ENCODE measurements around the gene SHANK3. TPM values are rescaled to one million over a fixed set of nuclear protein-coding genes. Genes with fewer than 3 reads are reported as not detected.
A peak's percentile ranks its signal among the peaks of the same experiment; 100 is the strongest.
"Not testable (repeated sequence)": the region's sequence is repeated elsewhere in the genome, so short reads cannot be mapped to it uniquely, and the experiment has no call there.

SHANK3 gene
- total RNA-seq, 6 experiments from 2014 or later, result 9.7 to 16.0 (median 14.8) TPM

DNA sequence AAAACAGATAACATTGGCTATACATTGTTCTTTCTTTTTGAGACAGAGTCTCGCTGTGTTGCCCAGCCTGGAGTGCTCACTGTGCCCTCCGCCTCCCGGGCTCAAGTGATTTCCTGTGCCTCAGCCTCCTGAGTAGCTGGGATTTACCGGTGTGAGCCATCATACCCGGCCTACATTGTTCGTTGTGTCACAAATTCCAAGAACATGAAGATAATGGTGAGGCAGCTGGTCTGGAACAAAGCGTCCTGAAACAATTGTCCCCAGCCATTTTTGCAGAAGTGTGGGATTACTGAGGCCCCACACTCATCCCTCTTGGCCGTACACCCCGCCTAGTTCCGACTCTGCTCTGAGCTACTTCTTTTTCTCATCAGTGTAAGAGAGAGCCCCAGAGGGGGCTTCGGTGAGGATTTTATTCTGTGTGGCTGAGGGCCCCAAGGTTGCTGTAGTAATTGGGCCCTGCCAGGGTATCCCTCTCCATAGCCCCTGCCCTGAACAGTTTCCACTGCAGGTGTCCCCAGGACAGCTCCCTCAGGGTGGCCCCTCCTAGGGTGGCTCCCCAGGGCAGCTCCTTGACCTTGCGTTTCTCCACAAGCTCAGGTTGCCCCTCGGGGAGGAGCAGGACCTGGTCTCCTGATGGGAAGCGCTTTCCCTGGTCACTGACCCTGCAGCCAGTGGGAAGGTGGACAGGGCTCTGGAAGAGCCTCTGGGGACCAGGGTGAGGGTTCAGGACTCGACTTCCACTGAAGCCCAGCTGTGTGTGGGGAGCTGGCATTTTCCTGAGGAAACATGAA is 31.6 kb upstream of the SHANK3 start:
- intact Hi-C loops (cut with DNase I), result no loop called here
- Histone ChIP-seq H3K36me3 (no peaks in the 10 kb centered on the region), H3K27me3 (no peaks in the 10 kb centered on the region), H3K9me3 (no peaks in the 10 kb centered on the region), H3K4me1 (peaks cover 0 to 27% (median 12%) of the 10 kb centered on the region in 4 donors), H3K4me3 (no peak overlapping the region), H3K27ac (peak overlapping the region in 2 of 3 donors; percentile 16 to 71)
- DNase-seq (no peak), ATAC-seq (peak; percentile 8 to 28 (median 18))
- TF ChIP-seq POLR2A (IDR thresholded peaks at IDR 0.05) (no peak), CTCF (IDR thresholded peaks at IDR 0.05) (no peak)
- WGBS (ENCODE audit: insufficient coverage, low coverage, low lambda C conversion rate, missing lambda C conversion rate), result 65% methylated on average over 5 of the region's 15 CpGs

GRCh38 chr22:50641696-50642607 is 30.7 kb upstream of the SHANK3 start:
- intact Hi-C loops (cut with DNase I), result no loop called here
- Histone ChIP-seq H3K36me3 (no peaks in the 10 kb centered on the region), H3K4me1 (peaks cover 0 to 27% (median 12%) of the 10 kb centered on the region in 4 donors), H3K4me3 (peak overlapping the region in 1 of 3 donors; percentile 20), H3K9me3 (no peaks in the 10 kb centered on the region), H3K27me3 (no peaks in the 10 kb centered on the region), H3K27ac (peak overlapping the region in 2 of 3 donors; percentile 16 to 71)
- DNase-seq (peak; percentile 74 to 90 (median 88)), ATAC-seq (peak; percentile 88 to 91 (median 90))
- TF ChIP-seq POLR2A (IDR thresholded peaks at IDR 0.05) (no peak), CTCF (IDR thresholded peaks at IDR 0.05) (peak; percentile 40 to 56 (median 50))
- 16% methylated on average over 9 of the region's 17 CpGs for WGBS (ENCODE audit: insufficient coverage, low coverage, low lambda C conversion rate, missing lambda C conversion rate)

DNA sequence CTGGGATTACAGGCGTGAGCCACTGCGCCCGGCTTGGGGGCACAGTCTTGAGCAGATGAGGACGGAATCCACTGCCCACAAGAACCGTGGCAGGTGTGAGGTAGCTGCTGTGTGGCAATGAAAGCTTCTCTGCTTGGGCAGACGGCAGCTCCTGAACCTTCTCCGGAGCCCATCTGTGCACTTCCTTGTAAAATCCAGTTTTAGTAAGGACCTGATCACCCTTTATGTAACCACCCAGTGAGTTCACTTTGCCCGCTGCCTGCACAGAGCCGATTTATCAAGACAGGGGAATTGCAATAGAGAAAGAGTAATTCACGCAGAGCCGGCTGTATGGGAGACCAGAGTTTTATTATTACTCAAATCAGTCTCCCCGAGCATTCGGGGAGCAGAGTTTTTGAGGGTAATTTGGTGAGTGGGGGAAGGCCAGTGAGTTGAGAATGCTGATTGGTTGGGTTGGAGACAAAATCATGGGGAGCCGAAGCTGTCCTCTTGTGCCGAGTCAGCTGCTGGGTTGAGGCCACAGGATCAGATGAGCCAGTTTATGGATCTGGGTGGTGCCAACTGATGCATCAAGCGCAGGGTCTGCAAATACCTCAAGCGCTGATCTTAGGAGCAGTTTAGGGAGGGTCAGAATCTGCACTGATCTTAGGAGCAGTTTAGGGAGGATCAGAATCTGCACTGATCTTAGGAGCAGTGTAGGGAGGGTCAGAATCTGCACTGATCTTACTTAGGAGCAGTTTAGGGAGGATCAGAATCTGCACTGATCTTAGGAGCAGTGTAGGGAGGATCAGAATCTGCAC is 29.4 kb upstream of the SHANK3 start:
- intact Hi-C loops (cut with DNase I); H3K36me3 ChIP-seq; H3K9me3 ChIP-seq; ATAC-seq; H3K4me3 ChIP-seq; DNase-seq; H3K27me3 ChIP-seq; H3K27ac ChIP-seq: not testable (repeated sequence)
- H3K4me1 ChIP-seq, result peaks cover 0 to 27% (median 12%) of the 10 kb centered on the region in 4 donors
- 80% methylated on average over 11 of the region's 17 CpGs for WGBS (ENCODE audit: insufficient coverage, low coverage, low lambda C conversion rate, missing lambda C conversion rate)

DNA sequence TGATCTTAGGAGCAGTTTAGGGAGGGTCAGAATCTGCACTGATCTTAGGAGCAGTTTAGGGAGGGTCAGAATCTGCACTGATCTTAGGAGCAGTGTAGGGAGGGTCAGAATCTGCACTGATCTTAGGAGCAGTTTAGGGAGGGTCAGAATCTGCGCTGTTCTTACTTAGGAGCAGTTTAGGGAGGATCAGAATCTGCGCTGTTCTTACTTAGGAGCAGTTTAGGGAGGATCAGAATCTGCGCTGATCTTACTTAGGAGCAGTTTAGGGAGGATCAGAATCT is 28.9 kb upstream of the SHANK3 start:
- ATAC-seq; H3K9me3 ChIP-seq; intact Hi-C loops (cut with DNase I); H3K27ac ChIP-seq; H3K27me3 ChIP-seq; DNase-seq; H3K4me3 ChIP-seq; H3K36me3 ChIP-seq: not testable (repeated sequence)
- WGBS (ENCODE audit: insufficient coverage, low coverage, low lambda C conversion rate, missing lambda C conversion rate), result 57% methylated on average over 3 of the region's 3 CpGs
- peaks cover 0 to 27% (median 12%) of the 10 kb centered on the region in 4 donors for H3K4me1 ChIP-seq

- Histone ChIP-seq H3K9me3 (no peaks in the 10 kb centered on the region), H3K36me3 (no peaks in the 10 kb centered on the region), H3K27ac (no peak overlapping the region), H3K27me3 (no peaks in the 10 kb centered on the region), H3K4me3 (no peak overlapping the region), H3K4me1 (no peaks in the 10 kb centered on the region)
- TF ChIP-seq CTCF (IDR thresholded peaks at IDR 0.05) (no peak), POLR2A (IDR thresholded peaks at IDR 0.05) (no peak)
- intact Hi-C loops (cut with DNase I), result no loop called here
- ATAC-seq (no peak), DNase-seq (no peak)
- WGBS (ENCODE audit: insufficient coverage, low coverage, low lambda C conversion rate, missing lambda C conversion rate), result 89% methylated on average over 4 of the region's 10 CpGs
Observed at GRCh38 chr22:50653256-50653655, 19.4 kb upstream of the SHANK3 start.

- H3K4me3 ChIP-seq; DNase-seq; H3K9me3 ChIP-seq; intact Hi-C loops (cut with DNase I); H3K27ac ChIP-seq; H3K27me3 ChIP-seq; ATAC-seq; H3K4me1 ChIP-seq; H3K36me3 ChIP-seq: not testable (repeated sequence)
- WGBS (ENCODE audit: insufficient coverage, low coverage, low lambda C conversion rate, missing lambda C conversion rate), result 78% methylated on average over 4 of the region's 6 CpGs
Observed at GRCh38 chr22:50654664-50655063, 18.0 kb upstream of the SHANK3 start.
